Fibroblast of skin of left biceps (primary cell): ENCODE results near the gene OSBPL6.
A peak's percentile ranks its signal among the peaks of the same experiment; 100 is the strongest.

Source experiments
- DNase-seq, 2 experiments: peaks; one replicate each; pipeline ENCODE4 v3.0.0-alpha.2; 2013; ENCODE audit warnings: low read depth in 2 of 2

The OSBPL6 gene

GRCh38 chr2:178271629-178272333, 77.5 kb downstream of the OSBPL6 start:
- no peak for DNase-seq

- no peak for DNase-seq
Observed at GRCh38 chr2:178273787-178274360, 79.6 kb downstream of the OSBPL6 start.

GRCh38 chr2:178275600-178275999, 81.3 kb downstream of the OSBPL6 start:
- no peak for DNase-seq

GRCh38 chr2:178277741-178278197, 83.5 kb downstream of the OSBPL6 start:
- no peak for DNase-seq

GRCh38 chr2:178279142-178279541, 84.8 kb downstream of the OSBPL6 start:
- peak; percentile 75 to 76 for DNase-seq

- no peak for DNase-seq
Observed at GRCh38 chr2:178279636-178280035, 85.3 kb downstream of the OSBPL6 start.

- no peak for DNase-seq
Observed at GRCh38 chr2:178280244-178280852, 86.0 kb downstream of the OSBPL6 start.

GRCh38 chr2:178282075-178282815, 87.9 kb downstream of the OSBPL6 start:
- peak; percentile 36 to 42 for DNase-seq

- no peak for DNase-seq
Observed at GRCh38 chr2:178283341-178283918, 89.1 kb downstream of the OSBPL6 start.

GRCh38 chr2:178284613-178285286, 90.4 kb downstream of the OSBPL6 start:
- no peak for DNase-seq

GRCh38 chr2:178285287-178285615, 90.9 kb downstream of the OSBPL6 start:
- DNase-seq = no peak

- DNase-seq = no peak
Observed at GRCh38 chr2:178286636-178287035, 92.3 kb downstream of the OSBPL6 start.

GRCh38 chr2:178287652-178288344, 93.5 kb downstream of the OSBPL6 start:
- no peak for DNase-seq

- no peak for DNase-seq
Observed at GRCh38 chr2:178291703-178292102, 97.4 kb downstream of the OSBPL6 start.

GRCh38 chr2:178292586-178292985, 98.3 kb downstream of the OSBPL6 start:
- no peak for DNase-seq

GRCh38 chr2:178295115-178295514, 100.8 kb downstream of the OSBPL6 start:
- no peak for DNase-seq

- no peak for DNase-seq
Observed at GRCh38 chr2:178295906-178296305, 101.6 kb downstream of the OSBPL6 start.

- no peak for DNase-seq
Observed at GRCh38 chr2:178296394-178297090, 102.2 kb downstream of the OSBPL6 start.

GRCh38 chr2:178297091-178297411, 102.7 kb downstream of the OSBPL6 start:
- DNase-seq = no peak

GRCh38 chr2:178298785-178299212, 104.5 kb downstream of the OSBPL6 start:
- DNase-seq = peak; percentile 17 to 33
